Neutrophil (primary cell): ENCODE measurements around the gene MACROD1.

Experiments used
- H3K27ac ChIP-seq: fragments of 200-600 bp; sonication (generic); 2 replicates; pipeline ENCODE4 v1.5.1; 2016; ENCODE audit warnings: mild to moderate bottlenecking, moderate library complexity
- H3K27me3 ChIP-seq: fragments of 200-600 bp; sonication (generic); 2 replicates; pipeline ENCODE4 v1.6.0; 2016; ENCODE audit warnings: mild to moderate bottlenecking
- H3K36me3 ChIP-seq: fragments of 200-600 bp; sonication (generic); 2 replicates; pipeline ENCODE4 v1.5.1; 2017
- H3K4me1 ChIP-seq, 2 experiments: fragments of 200-600 bp in 1 of 2; sonication (generic) in 1 of 2; 1 replicate in 1 of 2; 2 replicates in 1 of 2; pipeline versions ENCODE4 v1.5.1 to v1.6.1; 2013 to 2016; ENCODE audit warnings: low read depth in 1 of 2, low read length in 1 of 2, mild to moderate bottlenecking in 1 of 2, moderate library complexity in 1 of 2; ENCODE audit not compliant: control insufficient read depth in 1 of 2, insufficient read depth in 1 of 2
- H3K4me3 ChIP-seq, 2 experiments: fragments of 200-600 bp in 1 of 2; sonication (generic) in 1 of 2; 1 replicate in 1 of 2; 2 replicates in 1 of 2; pipeline ENCODE4 v1.5.1; 2013 to 2016; ENCODE audit warnings: low read depth in 1 of 2, low read length in 1 of 2, mild to moderate bottlenecking in 1 of 2, moderate library complexity in 1 of 2
- H3K9me3 ChIP-seq: fragments of 200-600 bp; sonication (generic); 2 replicates; pipeline ENCODE4 v1.5.1; 2016
- CTCF ChIP-seq: fragments of 200-600 bp; sonication (generic); IDR thresholded peaks from 2 replicates; pipeline ENCODE4 v1.5.1; 2016; ENCODE audit warnings: antibody characterized with exemption

Gene MACROD1

GRCh38 chr11:64117763-64118459 is 48.0 kb downstream of the MACROD1 start:
- no peaks in the 10 kb centered on the region for H3K36me3 ChIP-seq
- no peak overlapping the region for H3K27ac ChIP-seq
- H3K9me3 ChIP-seq = no peaks in the 10 kb centered on the region
- H3K27me3 ChIP-seq = no peaks in the 10 kb centered on the region
- no peak for TF ChIP-seq CTCF
- H3K4me1 ChIP-seq = no peaks in the 10 kb centered on the region
- no peak overlapping the region for H3K4me3 ChIP-seq

GRCh38 chr11:64115531-64116522 is 50.1 kb downstream of the MACROD1 start:
- H3K27ac ChIP-seq = no peak overlapping the region
- no peak overlapping the region for H3K4me3 ChIP-seq
- H3K36me3 ChIP-seq = no peaks in the 10 kb centered on the region
- no peaks in the 10 kb centered on the region for H3K9me3 ChIP-seq
- no peaks in the 10 kb centered on the region for H3K4me1 ChIP-seq
- no peaks in the 10 kb centered on the region for H3K27me3 ChIP-seq
- TF ChIP-seq CTCF = no peak

- no peaks in the 10 kb centered on the region for H3K36me3 ChIP-seq
- no peaks in the 10 kb centered on the region for H3K9me3 ChIP-seq
- H3K4me1 ChIP-seq = no peaks in the 10 kb centered on the region
- H3K27ac ChIP-seq = no peak overlapping the region
- no peak for TF ChIP-seq CTCF
- H3K4me3 ChIP-seq = no peak overlapping the region
- H3K27me3 ChIP-seq = no peaks in the 10 kb centered on the region
Measured at GRCh38 chr11:64114231-64114630, 51.7 kb downstream of the MACROD1 start.

- Histone ChIP-seq H3K4me3 (no peak overlapping the region), H3K9me3 (no peaks in the 10 kb centered on the region), H3K27me3 (no peaks in the 10 kb centered on the region), H3K4me1 (no peaks in the 10 kb centered on the region), H3K36me3 (no peaks in the 10 kb centered on the region), H3K27ac (no peak overlapping the region)
- TF ChIP-seq CTCF = no peak
Measured at GRCh38 chr11:64113462-64113780, 52.5 kb downstream of the MACROD1 start.

- H3K36me3 ChIP-seq = no peaks in the 10 kb centered on the region
- no peak for TF ChIP-seq CTCF
Measured at GRCh38 chr11:64112771-64113461, 53.0 kb downstream of the MACROD1 start.

More at GRCh38 chr11:64112771-64113461, 53.0 kb downstream of the MACROD1 start:
- Histone ChIP-seq H3K27ac (no peak overlapping the region), H3K27me3 (no peaks in the 10 kb centered on the region), H3K4me3 (no peak overlapping the region), H3K9me3 (no peaks in the 10 kb centered on the region), H3K4me1 (no peaks in the 10 kb centered on the region)
